OCI-LY3 (cell line): ENCODE measurements around the gene EPN1.
A peak's percentile ranks its signal among the peaks of the same experiment; 100 is the strongest.

Source experiments
- H2AFZ ChIP-seq: fragments of 200-600, 300-600 bp; shearing (Covaris generic); 2 replicates; pipeline ENCODE4 v1.6.0; 2014; ENCODE audit warnings: antibody characterized with exemption, low read depth, low read length
- H3K27ac ChIP-seq: fragments of 200-600, 300-600 bp; sonication (generic); 2 replicates; pipeline ENCODE4 v1.5.1; 2014; ENCODE audit warnings: mild to moderate bottlenecking, low read length, moderate library complexity, mixed read lengths
- H3K27me3 ChIP-seq: fragments of 200-600, 300-600 bp; sonication (generic); 2 replicates; pipeline ENCODE4 v1.6.1; 2014; ENCODE audit warnings: low read depth, low read length, mixed read lengths
- H3K36me3 ChIP-seq: fragments of 200-600, 300-600 bp; sonication (generic); replicated peaks from 2 replicates; pipeline ENCODE3; 2014; ENCODE audit warnings: low read depth, low read length, mixed read lengths
- H3K4me1 ChIP-seq: fragments of 300-600, 200-600 bp; sonication (generic); 2 replicates; pipeline ENCODE4 v1.6.1; 2014; ENCODE audit warnings: low read length, mixed read lengths
- H3K4me2 ChIP-seq: fragments of 200-600, 300-600 bp; sonication (generic); 2 replicates; pipeline ENCODE4 v1.6.1; 2014; ENCODE audit warnings: low read length, mixed read lengths
- H3K4me3 ChIP-seq: fragments of 300-600, 200-600 bp; sonication (generic); 2 replicates; pipeline ENCODE4 v1.5.1; 2014; ENCODE audit warnings: antibody characterized with exemption, mild to moderate bottlenecking, low read length, moderate library complexity
- H3K79me2 ChIP-seq: fragments of 300-600, 200-600 bp; shearing (Covaris generic); 2 replicates; pipeline ENCODE4 v1.6.1; 2014; ENCODE audit warnings: mild to moderate bottlenecking, low read length, mixed read lengths
- H3K9ac ChIP-seq: fragments of 300-600, 200-600 bp; shearing (Covaris generic); 2 replicates; pipeline ENCODE4 v1.6.0; 2014; ENCODE audit warnings: mild to moderate bottlenecking, low read length, moderate library complexity
- H3K9me3 ChIP-seq: fragments of 200-600, 300-600 bp; shearing (Covaris generic); 2 replicates; pipeline ENCODE4 v1.6.1; 2014; ENCODE audit warnings: low read length, mixed read lengths; ENCODE audit not compliant: insufficient read depth
- H4K20me1 ChIP-seq: fragments of 200-600, 300-600 bp; sonication (generic); 2 replicates; pipeline ENCODE4 v1.6.1; 2016; ENCODE audit warnings: low read length, mixed read lengths; ENCODE audit not compliant: insufficient read depth
- EZH2phosphoT487 ChIP-seq: fragments of 200-600 bp; shearing (Covaris generic); IDR thresholded peaks from 2 replicates; pipeline ENCODE4 v1.6.1; 2018; ENCODE audit warnings: antibody characterized with exemption, mixed run types, low read depth
- TF ChIP-seq, protein P1 (sequence below): fragments of 200-600, 300-600 bp; sonication (generic); IDR thresholded peaks from 2 replicates; pipeline ENCODE4 v1.5.1; 2014; ENCODE audit warnings: antibody characterized with exemption, low read length, low read depth

Gene EPN1

DNA sequence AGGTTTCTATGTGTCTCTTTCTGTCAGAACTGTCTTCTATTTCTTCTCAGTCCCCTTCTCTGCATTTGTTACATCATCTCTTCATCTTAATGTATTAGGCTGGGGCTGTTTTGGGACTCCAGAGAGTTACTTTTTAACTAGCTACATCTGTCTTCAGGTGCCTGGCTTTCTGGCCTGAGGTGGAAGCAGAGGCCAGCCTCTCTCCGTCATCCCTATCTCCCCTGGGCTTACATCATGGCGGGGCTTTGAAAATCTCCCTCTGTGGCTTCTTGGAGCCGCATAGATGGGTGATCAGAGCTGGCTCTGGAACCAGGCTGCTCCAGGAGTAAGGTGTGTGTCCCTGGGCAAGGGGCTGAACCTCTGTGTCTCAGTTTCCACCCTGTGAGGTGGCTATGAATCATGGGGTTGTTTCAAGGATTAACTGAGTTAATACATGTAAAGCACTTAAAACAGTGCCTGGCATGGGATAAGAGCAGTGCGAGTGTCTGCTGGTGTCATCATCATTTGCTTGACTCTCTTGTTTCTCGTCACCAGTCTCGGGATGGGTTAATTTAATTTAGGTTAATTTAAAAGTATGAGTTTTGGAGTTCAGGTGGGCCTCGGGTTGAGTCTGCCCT, 2.0 kb downstream of the EPN1 start:
- H4K20me1 ChIP-seq, result peaks cover 49% of the 10 kb centered on the region

DNA sequence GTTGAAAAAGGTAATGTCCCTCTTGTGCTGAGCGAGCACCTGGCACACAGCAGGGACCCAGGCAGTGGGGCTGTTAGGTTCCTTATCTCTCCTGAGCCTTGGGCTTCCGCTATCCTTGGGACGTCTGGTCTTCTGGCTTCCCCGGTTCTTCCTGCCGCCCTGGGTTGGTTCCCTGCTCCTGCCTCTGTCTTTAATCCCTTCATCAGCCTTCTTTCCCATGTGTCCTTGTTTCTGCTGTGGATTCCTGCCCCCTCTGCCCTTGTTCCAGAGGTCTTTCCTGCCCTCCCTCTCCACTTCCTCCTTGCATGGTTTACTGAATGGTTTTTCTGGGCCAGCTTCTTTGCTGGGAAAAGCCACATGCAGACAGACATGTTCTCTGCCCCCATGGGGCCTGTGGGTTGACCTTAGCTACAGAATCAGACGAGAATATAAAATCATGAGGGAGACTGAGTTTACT, 2.6 kb downstream of the EPN1 start:
- H3K4me3 ChIP-seq, result peak overlapping the region; percentile 99
- TF ChIP-seq, protein P1, sequence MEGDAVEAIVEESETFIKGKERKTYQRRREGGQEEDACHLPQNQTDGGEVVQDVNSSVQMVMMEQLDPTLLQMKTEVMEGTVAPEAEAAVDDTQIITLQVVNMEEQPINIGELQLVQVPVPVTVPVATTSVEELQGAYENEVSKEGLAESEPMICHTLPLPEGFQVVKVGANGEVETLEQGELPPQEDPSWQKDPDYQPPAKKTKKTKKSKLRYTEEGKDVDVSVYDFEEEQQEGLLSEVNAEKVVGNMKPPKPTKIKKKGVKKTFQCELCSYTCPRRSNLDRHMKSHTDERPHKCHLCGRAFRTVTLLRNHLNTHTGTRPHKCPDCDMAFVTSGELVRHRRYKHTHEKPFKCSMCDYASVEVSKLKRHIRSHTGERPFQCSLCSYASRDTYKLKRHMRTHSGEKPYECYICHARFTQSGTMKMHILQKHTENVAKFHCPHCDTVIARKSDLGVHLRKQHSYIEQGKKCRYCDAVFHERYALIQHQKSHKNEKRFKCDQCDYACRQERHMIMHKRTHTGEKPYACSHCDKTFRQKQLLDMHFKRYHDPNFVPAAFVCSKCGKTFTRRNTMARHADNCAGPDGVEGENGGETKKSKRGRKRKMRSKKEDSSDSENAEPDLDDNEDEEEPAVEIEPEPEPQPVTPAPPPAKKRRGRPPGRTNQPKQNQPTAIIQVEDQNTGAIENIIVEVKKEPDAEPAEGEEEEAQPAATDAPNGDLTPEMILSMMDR, result no peak
- H2AFZ ChIP-seq, result no peak overlapping the region
- peak overlapping the region; percentile 93 for H3K9ac ChIP-seq
- H3K4me2 ChIP-seq, result peak overlapping the region; percentile 93
- no peaks in the 10 kb centered on the region for H3K27me3 ChIP-seq
- peaks cover 47% of the 10 kb centered on the region for H3K4me1 ChIP-seq
- no peaks in the 10 kb centered on the region for H3K9me3 ChIP-seq
- H3K36me3 ChIP-seq, result peaks cover 44% of the 10 kb centered on the region
- peaks cover 90% of the 10 kb centered on the region for H3K79me2 ChIP-seq
- H4K20me1 ChIP-seq, result peaks cover 48% of the 10 kb centered on the region
- H3K27ac ChIP-seq, result peak overlapping the region; percentile 92

More for the DNA sequence above, 2.0 kb downstream of the EPN1 start:
- H2AFZ ChIP-seq, result no peak overlapping the region
- TF ChIP-seq EZH2phosphoT487, result no peak
- TF ChIP-seq, protein P1, result no peak
- peaks cover 45% of the 10 kb centered on the region for H3K36me3 ChIP-seq
- H3K4me3 ChIP-seq, result peak overlapping the region; percentile 99
- peak overlapping the region; percentile 92 for H3K27ac ChIP-seq
- no peaks in the 10 kb centered on the region for H3K9me3 ChIP-seq
- peaks cover 47% of the 10 kb centered on the region for H3K4me1 ChIP-seq
- H3K79me2 ChIP-seq, result peaks cover 91% of the 10 kb centered on the region
- peak overlapping the region; percentile 93 for H3K9ac ChIP-seq
- peak overlapping the region; percentile 93 for H3K4me2 ChIP-seq
- H3K27me3 ChIP-seq, result no peaks in the 10 kb centered on the region

DNA sequence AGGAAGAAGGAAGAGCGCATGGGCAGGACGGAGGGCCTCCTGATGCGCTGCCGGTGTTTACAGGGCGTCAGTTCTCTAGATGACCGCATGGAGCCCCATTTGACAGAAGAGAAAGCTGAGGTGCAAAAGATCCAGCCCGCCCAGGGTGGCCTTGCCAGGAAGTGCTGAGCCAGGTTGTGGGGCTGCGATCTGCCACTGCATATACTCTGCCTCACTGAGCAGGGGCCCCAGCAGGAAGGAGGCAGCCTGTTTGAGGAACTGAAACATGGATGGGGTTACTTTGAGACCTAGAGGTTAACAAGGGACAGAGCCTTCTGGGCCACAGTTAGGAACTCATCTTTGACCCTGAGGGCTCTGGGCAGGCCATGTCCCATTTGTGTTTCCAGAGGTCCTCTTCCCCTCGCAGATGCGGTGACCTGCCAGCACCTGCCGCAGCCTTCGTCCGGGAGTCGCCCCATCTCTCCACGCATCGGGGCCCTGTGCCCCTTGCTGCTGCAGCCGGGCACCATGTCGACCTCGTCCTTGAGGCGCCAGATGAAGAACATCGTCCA, 3.2 kb downstream of the EPN1 start:
- Histone ChIP-seq H2AFZ (no peak overlapping the region), H3K4me2 (peak overlapping the region; percentile 93), H3K27me3 (no peaks in the 10 kb centered on the region), H3K27ac (peak overlapping the region; percentile 92), H3K9me3 (no peaks in the 10 kb centered on the region), H4K20me1 (peaks cover 47% of the 10 kb centered on the region), H3K4me3 (peak overlapping the region; percentile 99), H3K36me3 (peaks cover 44% of the 10 kb centered on the region), H3K9ac (peak overlapping the region; percentile 93), H3K4me1 (peaks cover 46% of the 10 kb centered on the region), H3K79me2 (peaks cover 88% of the 10 kb centered on the region)
- TF ChIP-seq EZH2phosphoT487, result no peak
- TF ChIP-seq, protein P1, result no peak; the same call in none of the 2 replicates

DNA sequence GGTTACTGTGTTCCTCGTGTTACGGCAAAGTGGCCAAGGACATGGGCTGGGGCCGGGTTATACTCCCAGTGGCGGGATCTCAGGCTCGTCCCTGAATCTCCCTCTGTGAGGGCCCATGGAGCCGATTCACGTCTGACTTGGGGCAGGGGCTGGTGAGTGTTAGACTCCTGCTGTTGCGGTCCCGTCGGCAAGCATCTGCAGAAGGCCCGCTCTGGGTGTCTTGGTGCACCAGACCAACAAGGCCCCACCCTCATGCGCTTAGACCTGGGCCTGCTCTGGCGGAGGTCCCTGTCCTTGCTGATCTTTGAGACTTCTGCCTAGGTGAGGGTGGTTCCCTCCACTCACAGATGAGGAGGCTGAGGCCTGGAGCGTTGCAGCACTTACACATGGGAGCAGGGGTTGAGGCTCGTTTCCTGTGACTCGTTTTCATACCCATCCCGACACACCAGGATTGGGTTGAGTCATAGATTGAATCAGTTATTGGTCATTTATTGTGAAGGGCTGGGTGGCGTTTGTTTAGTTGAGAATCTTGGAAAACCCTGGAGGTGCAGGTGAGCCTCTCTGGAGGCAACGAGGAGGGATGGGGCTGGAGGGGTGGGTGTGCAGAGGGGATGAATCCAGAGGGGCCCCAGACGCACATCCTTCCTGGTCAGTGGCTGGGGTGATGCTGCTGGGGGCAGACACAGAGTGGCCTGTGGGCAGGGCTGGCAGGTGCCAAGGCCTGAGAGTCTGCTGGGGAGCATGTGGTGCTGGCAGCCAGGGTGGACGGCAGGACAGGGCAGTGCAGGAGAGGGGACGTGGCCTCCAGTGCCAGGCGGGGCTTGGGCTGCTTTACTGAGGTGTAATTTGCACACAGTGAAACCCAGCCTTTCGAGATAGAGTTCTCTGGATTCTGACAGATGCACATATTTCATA, 4.6 kb downstream of the EPN1 start:
- peaks cover 93% of the 10 kb centered on the region for H3K79me2 ChIP-seq
- no peaks in the 10 kb centered on the region for H3K27me3 ChIP-seq
- no peaks in the 10 kb centered on the region for H3K9me3 ChIP-seq
- H3K9ac ChIP-seq, result no peak overlapping the region
- H2AFZ ChIP-seq, result no peak overlapping the region
- no peak for TF ChIP-seq EZH2phosphoT487
- TF ChIP-seq, protein P1, result no peak
- H3K4me3 ChIP-seq, result no peak overlapping the region
- no peak overlapping the region; the same call in 1 of the 2 replicates for H3K27ac ChIP-seq
- peaks cover 54% of the 10 kb centered on the region for H3K36me3 ChIP-seq
- peaks cover 55% of the 10 kb centered on the region for H4K20me1 ChIP-seq
- peaks cover 36% of the 10 kb centered on the region for H3K4me1 ChIP-seq
- H3K4me2 ChIP-seq, result no peak overlapping the region; the same call in 1 of the 2 replicates
